Mesenchymal stem cell (in vitro differentiated cells and primary cell): ENCODE results near the gene TNFRSF25.

Experiments
- DNase-seq: peaks from one replicate; pipeline ENCODE4 v3.0.0-alpha.2; 2013
- H2AFZ ChIP-seq: one replicate; pipeline ENCODE4 v1.6.1; 2013; ENCODE audit warnings: low read depth, mild to moderate bottlenecking, control low read depth, inconsistent platforms, low read length, moderate library complexity
- H2AK5ac ChIP-seq: 2 replicates; pipeline ENCODE4 v1.6.1; 2013; ENCODE audit warnings: low read length, moderate library complexity, mild to moderate bottlenecking, inconsistent platforms; ENCODE audit not compliant: severe bottlenecking
- H2BK120ac ChIP-seq: one replicate; pipeline ENCODE4 v1.6.1; 2013; ENCODE audit warnings: low read depth, mild to moderate bottlenecking, inconsistent platforms, low read length, moderate library complexity
- H2BK12ac ChIP-seq, 2 experiments: one replicate each; pipeline ENCODE4 v1.6.1; 2013; ENCODE audit warnings: inconsistent platforms in 2 of 2, low read length in 2 of 2, mild to moderate bottlenecking in 2 of 2, moderate library complexity in 2 of 2, control low read depth in 1 of 2
- H2BK15ac ChIP-seq: one replicate; pipeline ENCODE4 v1.6.1; 2013; ENCODE audit warnings: mild to moderate bottlenecking, low read depth, inconsistent platforms; ENCODE audit not compliant: poor library complexity, severe bottlenecking
- H2BK5ac ChIP-seq: 2 replicates; pipeline ENCODE4 v1.6.1; 2013; ENCODE audit warnings: low read depth, mild to moderate bottlenecking, low read length, control low read depth, inconsistent platforms; ENCODE audit not compliant: poor library complexity, severe bottlenecking
- H3K14ac ChIP-seq, 2 experiments: one replicate each; pipeline ENCODE4 v1.6.1; 2013; ENCODE audit warnings: inconsistent platforms in 2 of 2, low read length in 2 of 2, control low read depth in 1 of 2, mild to moderate bottlenecking in 1 of 2, moderate library complexity in 1 of 2
- H3K18ac ChIP-seq, 2 experiments: one replicate each; pipeline ENCODE4 v1.6.1; 2013; ENCODE audit warnings: inconsistent platforms in 2 of 2, low read length in 2 of 2, control low read depth in 1 of 2, low read depth in 1 of 2, mild to moderate bottlenecking in 1 of 2
- H3K23ac ChIP-seq, 2 experiments: one replicate each; pipeline ENCODE4 v1.6.1; 2013; ENCODE audit warnings: inconsistent platforms in 2 of 2, low read length in 2 of 2, mild to moderate bottlenecking in 2 of 2, moderate library complexity in 2 of 2, control low read depth in 1 of 2
- H3K27ac ChIP-seq: 2 replicates; pipeline ENCODE4 v1.5.1; 2013; ENCODE audit warnings: mild to moderate bottlenecking, moderate library complexity, low read length, control low read depth, inconsistent platforms; ENCODE audit not compliant: poor library complexity, severe bottlenecking
- H3K27me3 ChIP-seq, 2 experiments: 2 replicates each; pipeline versions ENCODE4 v1.6.1 to v1.7.0; 2013; ENCODE audit warnings: low read length in 2 of 2, mild to moderate bottlenecking in 2 of 2, moderate library complexity in 2 of 2, control low read depth in 1 of 2, inconsistent platforms in 1 of 2; ENCODE audit not compliant: control insufficient read depth in 1 of 2, insufficient read depth in 1 of 2
- H3K36me3 ChIP-seq, 2 experiments: 2 replicates each; pipeline versions ENCODE4 v1.6.1 to v1.7.0; 2013; ENCODE audit warnings: low read length in 2 of 2, control low read depth in 1 of 2, inconsistent platforms in 1 of 2, low read depth in 1 of 2, mild to moderate bottlenecking in 1 of 2; ENCODE audit not compliant: insufficient read depth in 2 of 2, control insufficient read depth in 1 of 2
- H3K4ac ChIP-seq, 2 experiments: one replicate each; pipeline ENCODE4 v1.6.1; 2013; ENCODE audit warnings: inconsistent platforms in 2 of 2, low read length in 2 of 2, mild to moderate bottlenecking in 2 of 2, moderate library complexity in 2 of 2, control low read depth in 1 of 2, low read depth in 1 of 2
- H3K4me1 ChIP-seq: 2 replicates; pipeline ENCODE4 v1.6.1; 2013; ENCODE audit warnings: low read depth, low read length, control low read depth; ENCODE audit not compliant: control insufficient read depth, insufficient read depth
- H3K4me2 ChIP-seq: 2 replicates; pipeline ENCODE4 v1.6.1; 2013; ENCODE audit warnings: low read length, mild to moderate bottlenecking, inconsistent platforms; ENCODE audit not compliant: poor library complexity, severe bottlenecking
- H3K4me3 ChIP-seq, 2 experiments: 2 replicates each; pipeline versions ENCODE4 v1.5.1 to v1.7.0; 2013; ENCODE audit warnings: low read length in 2 of 2, mild to moderate bottlenecking in 2 of 2, control low read depth in 1 of 2, low read depth in 1 of 2; ENCODE audit not compliant: insufficient read depth in 1 of 2
- H3K79me1 ChIP-seq: replicated peaks from 2 replicates; pipeline ENCODE4 v1.6.1; 2013; ENCODE audit warnings: mild to moderate bottlenecking, control low read depth, low read length, inconsistent platforms; ENCODE audit not compliant: poor library complexity, severe bottlenecking
- H3K9ac ChIP-seq: 2 replicates; pipeline ENCODE4 v1.7.0; 2013; ENCODE audit warnings: mild to moderate bottlenecking, low read length, moderate library complexity
- H3K9me3 ChIP-seq: 2 replicates; pipeline ENCODE4 v1.7.0; 2013; ENCODE audit warnings: mild to moderate bottlenecking, low read length; ENCODE audit not compliant: control insufficient read depth
- H4K8ac ChIP-seq: one replicate; pipeline ENCODE4 v1.6.1; 2013; ENCODE audit warnings: inconsistent platforms, mild to moderate bottlenecking, low read length, moderate library complexity
- H4K91ac ChIP-seq: one replicate; pipeline ENCODE4 v1.6.1; 2013; ENCODE audit warnings: mild to moderate bottlenecking, low read length, inconsistent platforms
- WGBS: methylation state at CpG from one replicate; pipeline ENCODE4 v1.1.7; 2013; ENCODE audit warnings: mixed read lengths; 5-methylcytosine and 5-hydroxymethylcytosine counted together

TNFRSF25 gene

DNA sequence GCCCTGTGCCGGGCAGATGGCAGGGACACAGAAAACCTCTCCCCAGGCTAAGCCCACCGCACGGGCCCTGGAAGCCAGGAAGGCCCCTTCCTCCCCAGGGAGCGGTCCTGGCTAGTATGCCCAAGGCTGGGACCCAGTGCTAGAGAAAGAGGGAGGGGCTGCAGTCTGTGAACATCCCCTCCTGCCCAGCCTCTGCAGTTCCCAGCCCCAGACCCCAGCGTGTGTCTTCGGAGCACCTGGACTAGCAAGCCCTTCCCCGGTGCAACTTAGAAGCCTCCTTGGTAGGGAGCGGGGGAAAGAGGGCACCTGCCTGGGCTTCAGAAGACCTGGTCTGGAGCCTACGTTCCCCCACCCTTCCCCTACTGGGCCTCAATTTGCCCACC is 23.4 kb upstream of the TNFRSF25 start:
- H2AFZ ChIP-seq = peak overlapping the region; percentile 2
- H2BK5ac ChIP-seq = no peak overlapping the region
- 76% methylated on average over 9 of the region's 9 CpGs for WGBS
- no peak overlapping the region for H3K18ac ChIP-seq
- H4K91ac ChIP-seq = no peak overlapping the region
- no peak overlapping the region for H2BK15ac ChIP-seq
- peak overlapping the region in 1 of 2 experiments; percentile 63 for H3K14ac ChIP-seq
- H2AK5ac ChIP-seq = peak overlapping the region; percentile 27
- peaks cover 0 to 20% of the 10 kb centered on the region in 2 experiments for H3K36me3 ChIP-seq
- H3K4me1 ChIP-seq = peaks cover 54% of the 10 kb centered on the region
- H3K27me3 ChIP-seq = peaks cover 0 to 13% of the 10 kb centered on the region in 2 experiments
- DNase-seq = no peak
- peak overlapping the region; percentile 99 for H3K4me2 ChIP-seq
- H4K8ac ChIP-seq = no peak overlapping the region
- peak overlapping the region in 1 of 2 experiments; percentile 90 for H3K4me3 ChIP-seq
- no peak overlapping the region for H2BK120ac ChIP-seq
- no peak overlapping the region for H3K27ac ChIP-seq
- no peak overlapping the region for H2BK12ac ChIP-seq
- H3K79me1 ChIP-seq = peaks cover 44% of the 10 kb centered on the region
- no peaks in the 10 kb centered on the region for H3K9me3 ChIP-seq
- peak overlapping the region in 1 of 2 experiments; percentile 73 for H3K4ac ChIP-seq
- H3K9ac ChIP-seq = no peak overlapping the region
- no peak overlapping the region for H3K23ac ChIP-seq

DNA sequence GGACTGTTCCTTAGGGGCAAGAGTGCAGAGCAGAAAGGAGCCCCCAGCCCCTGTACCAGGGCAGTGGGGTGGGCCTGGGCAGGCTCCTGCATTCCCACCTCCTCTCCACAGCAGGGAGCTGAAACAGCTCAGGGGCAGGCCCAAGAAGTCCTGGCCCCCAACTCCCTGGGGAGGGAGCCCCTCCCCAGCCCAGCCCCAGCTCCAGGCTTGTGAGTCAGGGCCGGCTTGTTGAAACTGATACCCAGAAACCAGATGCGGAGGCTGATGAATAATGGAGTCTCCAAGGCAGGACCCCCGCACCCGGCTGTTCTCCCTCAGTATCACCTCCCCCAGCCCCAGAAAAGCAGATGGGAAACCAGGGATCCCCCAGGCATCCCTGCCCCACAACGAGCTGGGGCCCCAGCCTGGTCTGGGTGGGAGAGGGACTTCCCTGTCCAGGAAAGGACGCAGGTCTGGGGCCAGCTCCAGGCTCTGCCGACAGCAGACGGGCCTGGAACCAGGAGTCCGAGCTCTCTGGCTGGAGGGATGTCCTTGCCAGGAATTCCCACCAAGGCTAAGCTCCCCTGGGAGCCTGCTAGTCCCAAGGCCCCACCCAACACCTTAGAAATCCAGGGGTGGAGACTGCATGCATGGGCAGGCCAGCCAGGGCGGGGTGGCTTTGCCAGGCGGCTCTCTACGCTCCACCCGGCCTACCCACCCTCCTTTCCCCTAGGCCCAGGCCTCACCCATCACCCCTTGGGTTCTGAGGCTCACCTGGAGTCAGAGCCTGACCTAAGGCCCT is 22.8 kb upstream of the TNFRSF25 start:
- Histone ChIP-seq H3K9ac (no peak overlapping the region), H3K4me3 (no peak overlapping the region)
- 88% methylated on average over 13 of the region's 13 CpGs for WGBS

DNA sequence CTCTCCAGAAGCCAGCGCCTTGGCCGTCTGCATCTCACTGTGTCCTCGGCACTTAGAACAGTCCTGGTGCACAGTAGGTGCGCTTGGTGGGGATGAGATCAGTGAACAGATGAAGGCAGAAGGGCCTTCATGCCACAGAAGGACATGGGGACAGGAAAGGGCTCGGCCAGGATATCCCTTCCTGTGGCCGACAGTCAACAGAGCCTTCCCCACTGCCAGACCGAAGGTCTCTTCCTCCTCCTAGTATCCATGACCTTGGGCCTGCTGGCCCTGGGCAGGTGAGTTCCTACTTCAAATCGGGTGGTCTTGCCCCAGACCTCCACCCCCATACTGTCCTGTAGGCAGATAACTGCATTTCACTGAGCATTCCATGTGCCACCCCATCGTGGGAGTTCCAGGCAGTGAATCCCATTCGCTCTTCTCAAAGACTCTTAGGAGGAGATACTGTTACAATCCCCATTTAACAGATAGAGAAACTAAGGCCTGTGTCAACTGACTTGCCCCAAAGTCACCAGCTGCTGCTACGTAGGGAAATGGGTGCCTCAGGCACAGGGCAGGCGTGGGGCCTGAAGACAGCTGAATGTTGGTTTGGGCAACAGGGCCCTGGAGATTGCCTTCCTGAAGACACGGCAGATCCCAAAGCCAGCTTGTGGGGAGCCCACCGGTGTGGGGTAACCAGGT is 22.0 kb upstream of the TNFRSF25 start:
- H3K36me3 ChIP-seq = peaks cover 0 to 26% of the 10 kb centered on the region in 2 experiments
- H3K18ac ChIP-seq = no peak overlapping the region
- H3K14ac ChIP-seq = no peak overlapping the region
- H4K91ac ChIP-seq = no peak overlapping the region
- H3K9ac ChIP-seq = no peak overlapping the region
- H2BK15ac ChIP-seq = no peak overlapping the region
- no peak overlapping the region for H3K27ac ChIP-seq
- no peak overlapping the region for H3K23ac ChIP-seq
- H2BK5ac ChIP-seq = no peak overlapping the region
- no peak overlapping the region for H3K4me3 ChIP-seq
- no peak overlapping the region for H2AFZ ChIP-seq
- no peak overlapping the region for H3K4me2 ChIP-seq
- H3K27me3 ChIP-seq = peaks cover 0 to 21% of the 10 kb centered on the region in 2 experiments
- peaks cover 58% of the 10 kb centered on the region for H3K4me1 ChIP-seq
- no peak overlapping the region for H2BK120ac ChIP-seq
- DNase-seq = no peak
- no peak overlapping the region for H3K4ac ChIP-seq
- no peaks in the 10 kb centered on the region for H3K9me3 ChIP-seq
- peak overlapping the region; percentile 48 for H4K8ac ChIP-seq
- 95% methylated on average over 14 of the region's 14 CpGs for WGBS
- H3K79me1 ChIP-seq = peaks cover 53% of the 10 kb centered on the region
- H2AK5ac ChIP-seq = no peak overlapping the region
- H2BK12ac ChIP-seq = no peak overlapping the region

More for the DNA sequence above, 22.8 kb upstream of the TNFRSF25 start:
- H2BK15ac ChIP-seq = no peak overlapping the region
- no peak overlapping the region for H3K4me2 ChIP-seq
- H3K27me3 ChIP-seq = peaks cover 0 to 19% of the 10 kb centered on the region in 2 experiments
- H3K18ac ChIP-seq = no peak overlapping the region
- no peak overlapping the region for H2BK12ac ChIP-seq
- no peak overlapping the region for H3K14ac ChIP-seq
- peak overlapping the region; percentile 16 for H4K91ac ChIP-seq
- peak overlapping the region in 1 of 2 experiments; percentile 73 for H3K4ac ChIP-seq
- peaks cover 0 to 24% of the 10 kb centered on the region in 2 experiments for H3K36me3 ChIP-seq
- peaks cover 50% of the 10 kb centered on the region for H3K79me1 ChIP-seq
- H3K23ac ChIP-seq = no peak overlapping the region
- no peak overlapping the region for H3K27ac ChIP-seq
- peak overlapping the region; percentile 7 for H4K8ac ChIP-seq
- H2BK120ac ChIP-seq = no peak overlapping the region
- H2AK5ac ChIP-seq = no peak overlapping the region
- DNase-seq = no peak
- H2BK5ac ChIP-seq = no peak overlapping the region
- peaks cover 58% of the 10 kb centered on the region for H3K4me1 ChIP-seq
- H2AFZ ChIP-seq = no peak overlapping the region
- no peaks in the 10 kb centered on the region for H3K9me3 ChIP-seq

DNA sequence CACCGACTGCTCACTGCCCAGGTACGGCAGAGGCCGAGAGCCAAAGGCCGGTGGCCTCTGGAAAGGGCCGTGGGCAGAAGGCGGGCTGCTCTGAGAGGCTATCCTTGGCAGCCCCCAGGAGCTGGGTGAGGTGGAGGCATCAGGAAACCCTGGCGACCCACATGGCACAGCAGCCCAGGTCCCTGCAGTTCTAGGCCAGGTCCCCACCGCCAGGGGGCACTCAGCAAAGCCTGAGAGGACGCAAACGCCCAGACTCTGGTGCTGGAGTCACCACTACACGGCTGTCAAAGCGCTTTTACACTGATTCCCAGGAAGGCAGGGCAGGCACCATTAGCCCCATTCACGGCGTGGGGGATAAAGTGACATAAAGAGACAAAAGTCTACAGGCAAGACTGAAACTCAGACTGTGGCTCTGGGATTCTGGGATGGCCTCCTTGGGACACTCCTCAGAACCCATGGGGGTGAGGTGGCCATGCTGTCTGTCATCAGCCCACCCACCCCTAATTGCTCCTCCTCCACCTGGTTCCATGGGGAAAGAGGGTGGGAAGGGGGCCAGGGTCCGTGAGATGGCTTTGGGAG is 20.5 kb upstream of the TNFRSF25 start:
- WGBS = 4% methylated on average over 14 of the region's 15 CpGs
- no peak overlapping the region for H3K4ac ChIP-seq
- no peak overlapping the region for H3K4me3 ChIP-seq
- H3K27me3 ChIP-seq = peaks cover 0 to 24% of the 10 kb centered on the region in 2 experiments
- no peak overlapping the region for H2BK5ac ChIP-seq
- H3K14ac ChIP-seq = no peak overlapping the region
- no peak overlapping the region for H2BK120ac ChIP-seq
- no peak overlapping the region for H2BK15ac ChIP-seq
- H2BK12ac ChIP-seq = no peak overlapping the region
- H3K18ac ChIP-seq = peak overlapping the region in 1 of 2 experiments; percentile 37
- no peak overlapping the region for H4K8ac ChIP-seq
- H3K36me3 ChIP-seq = peaks cover 0 to 29% of the 10 kb centered on the region in 2 experiments
- H2AK5ac ChIP-seq = no peak overlapping the region
- no peaks in the 10 kb centered on the region for H3K9me3 ChIP-seq
- H3K23ac ChIP-seq = no peak overlapping the region
- H3K4me1 ChIP-seq = peaks cover 46% of the 10 kb centered on the region
- DNase-seq = peak; percentile 82
- no peak overlapping the region for H3K9ac ChIP-seq
- no peak overlapping the region for H4K91ac ChIP-seq
- H3K4me2 ChIP-seq = peak overlapping the region; percentile 89
- H2AFZ ChIP-seq = no peak overlapping the region
- H3K27ac ChIP-seq = no peak overlapping the region
- peaks cover 60% of the 10 kb centered on the region for H3K79me1 ChIP-seq
